Suprapubic skin (tissue), 4 donors: Measurements from ENCODE around the gene OSBPL8. TPM values are rescaled to one million over a fixed set of nuclear protein-coding genes. Genes with fewer than 3 reads are reported as not detected.
"Not testable (repeated sequence)": the region's sequence is repeated elsewhere in the genome, so short reads cannot be mapped to it uniquely, and the experiment has no call there.

Source experiments
- DNase-seq, 2 donors: peaks; one replicate each; pipeline ENCODE4 v3.0.0-alpha.2; 2019; ENCODE audit warnings: low spot score in 2 of 2
- H3K27ac ChIP-seq: fragments of 200-600 bp; sonication (generic); one replicate; pipeline ENCODE4 v1.5.1; 2019
- H3K27me3 ChIP-seq: fragments of 200-600 bp; sonication (generic); one replicate; pipeline ENCODE4 v1.5.1; 2019
- H3K36me3 ChIP-seq: fragments of 200-600 bp; sonication (generic); one replicate; pipeline ENCODE4 v1.5.1; 2019
- H3K4me1 ChIP-seq: fragments of 200-600 bp; sonication (generic); one replicate; pipeline ENCODE4 v1.5.1; 2019
- H3K4me3 ChIP-seq: fragments of 200-600 bp; sonication (generic); one replicate; pipeline ENCODE4 v1.5.1; 2019; ENCODE audit warnings: mild to moderate bottlenecking
- H3K9me3 ChIP-seq: fragments of 200-600 bp; sonication (generic); one replicate; pipeline ENCODE4 v1.5.1; 2019
- CTCF ChIP-seq, 2 donors: fragments of 200-600 bp in 1 of 2; fragments of 450-650 bp in 1 of 2; sonication (generic) in 1 of 2; IDR thresholded peaks; one replicate each; pipeline ENCODE4 v1.5.1; 2016 to 2019; ENCODE audit warnings: antibody characterized with exemption in 2 of 2, mild to moderate bottlenecking in 1 of 2, moderate library complexity in 1 of 2
- EP300 ChIP-seq: sonication (generic); formaldehyde crosslinking; IDR thresholded peaks from one replicate; pipeline ENCODE4 v1.6.1; 2017; ENCODE audit warnings: antibody characterized with exemption
- POLR2A ChIP-seq, 2 donors: fragments of 450-650 bp; IDR thresholded peaks; one replicate each; pipeline ENCODE4 v1.6.1; 2017; ENCODE audit warnings: antibody characterized with exemption in 2 of 2, mild to moderate bottlenecking in 2 of 2, moderate library complexity in 2 of 2
- POLR2AphosphoS5 ChIP-seq, 3 donors: sonication (generic); formaldehyde crosslinking; IDR thresholded peaks; one replicate each; pipeline ENCODE4 v1.6.1; 2017; ENCODE audit warnings: antibody characterized with exemption in 3 of 3
- WGBS: methylation state at CpG from one replicate; pipeline ENCODE4 v1.1.5; 2018; 5-methylcytosine and 5-hydroxymethylcytosine counted together
- total RNA-seq, 4 donors: library from RNA; depleted of rRNA; stranded (reverse); fragments of >200 nt; gene quantifications; one replicate each; pipeline ENCODE4 v1.1.0, GENCODE V29; 2016

OSBPL8 gene
- total RNA-seq, 4 donors from 2014 or later = 73.1 to 116 (median 87.4) TPM

DNA sequence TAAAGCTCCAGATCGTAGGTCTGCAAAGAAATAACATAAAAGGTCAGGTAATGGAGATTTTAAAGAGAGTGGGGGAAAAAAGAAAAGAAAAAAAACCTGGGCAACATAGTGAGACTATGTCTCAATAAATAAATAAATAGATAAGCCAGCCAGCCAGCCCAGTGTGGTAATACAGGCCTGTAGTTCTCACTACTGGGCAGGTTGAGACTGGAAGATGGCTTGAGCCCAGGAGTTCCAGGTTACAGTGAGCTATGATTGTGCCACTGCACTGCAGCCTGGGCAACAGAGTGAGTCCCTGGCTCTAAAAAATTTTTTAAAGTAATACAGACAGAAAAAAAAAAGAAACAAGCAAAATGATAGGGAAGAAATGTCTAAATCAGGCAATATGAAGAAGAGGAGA is 168.1 kb downstream of the OSBPL8 start:
- peaks cover 33% of the 10 kb centered on the region for H3K36me3 ChIP-seq
- no peaks in the 10 kb centered on the region for H3K27me3 ChIP-seq
- H3K9me3 ChIP-seq = no peaks in the 10 kb centered on the region
- WGBS = 84% methylated on average over 1 of the region's 1 CpG
- no peak overlapping the region for H3K27ac ChIP-seq
- H3K4me1 ChIP-seq = peaks cover 17% of the 10 kb centered on the region
- TF ChIP-seq POLR2AphosphoS5 (IDR thresholded peaks at IDR 0.05) (no peak), CTCF (IDR thresholded peaks at IDR 0.05) (no peak), EP300 (no peak), POLR2A (IDR thresholded peaks at IDR 0.05) (no peak)
- no peak overlapping the region for H3K4me3 ChIP-seq
- DNase-seq = no peak

DNA sequence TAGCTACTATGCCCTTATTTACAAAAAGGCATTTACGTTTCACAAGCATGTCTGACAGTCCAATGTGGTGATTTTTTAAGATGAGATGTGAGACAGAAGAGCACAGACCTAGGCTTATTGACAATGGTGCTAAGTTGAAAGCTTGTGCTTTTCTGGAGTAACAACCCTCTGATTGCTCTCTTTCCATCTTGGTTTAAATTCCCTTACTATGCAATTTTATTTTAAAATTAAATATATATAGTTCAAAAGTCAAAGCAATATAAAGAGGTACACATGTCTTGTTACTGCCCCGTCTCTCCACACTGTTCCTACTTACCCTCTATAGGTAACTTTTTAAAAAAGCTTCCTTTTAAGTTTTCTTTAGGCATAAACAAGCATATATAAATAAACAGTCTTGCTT is 172.0 kb downstream of the OSBPL8 start:
- H3K27ac ChIP-seq = no peak overlapping the region
- peaks cover 17% of the 10 kb centered on the region for H3K4me1 ChIP-seq
- no peaks in the 10 kb centered on the region for H3K9me3 ChIP-seq
- TF ChIP-seq POLR2AphosphoS5 (IDR thresholded peaks at IDR 0.05) (no peak), EP300 (no peak), POLR2A (IDR thresholded peaks at IDR 0.05) (no peak), CTCF (IDR thresholded peaks at IDR 0.05) (no peak)
- no peak for DNase-seq
- H3K36me3 ChIP-seq = peaks cover 38% of the 10 kb centered on the region
- no peaks in the 10 kb centered on the region for H3K27me3 ChIP-seq
- no peak overlapping the region for H3K4me3 ChIP-seq
- 93% methylated on average over 2 of the region's 2 CpGs for WGBS

- TF ChIP-seq POLR2A (IDR thresholded peaks at IDR 0.05) = no peak
- TF ChIP-seq POLR2AphosphoS5 (IDR thresholded peaks at IDR 0.05) = no peak
- TF ChIP-seq CTCF (IDR thresholded peaks at IDR 0.05) = no peak
- peaks cover 37% of the 10 kb centered on the region for H3K36me3 ChIP-seq
- H3K9me3 ChIP-seq = no peaks in the 10 kb centered on the region
- no peaks in the 10 kb centered on the region for H3K27me3 ChIP-seq
- H3K4me1 ChIP-seq = peaks cover 3% of the 10 kb centered on the region
- H3K27ac ChIP-seq = no peak overlapping the region
- 48% methylated on average over 2 of the region's 2 CpGs for WGBS
- H3K4me3 ChIP-seq = no peak overlapping the region
- DNase-seq = no peak
These were observed 175.0 kb downstream of the OSBPL8 start for GRCh38 chr12:76384560-76384959.

GRCh38 chr12:76383988-76384387 is 175.6 kb downstream of the OSBPL8 start:
- Histone ChIP-seq H3K9me3 (no peaks in the 10 kb centered on the region), H3K4me1 (no peaks in the 10 kb centered on the region), H3K27ac (no peak overlapping the region), H3K36me3 (peaks cover 37% of the 10 kb centered on the region), H3K27me3 (no peaks in the 10 kb centered on the region), H3K4me3 (no peak overlapping the region)
- WGBS = 98% methylated on average over 3 of the region's 3 CpGs
- TF ChIP-seq POLR2AphosphoS5 (IDR thresholded peaks at IDR 0.05) = no peak
- TF ChIP-seq POLR2A (IDR thresholded peaks at IDR 0.05) = no peak
- no peak for TF ChIP-seq EP300
- TF ChIP-seq CTCF (IDR thresholded peaks at IDR 0.05) = no peak
- no peak for DNase-seq

DNA sequence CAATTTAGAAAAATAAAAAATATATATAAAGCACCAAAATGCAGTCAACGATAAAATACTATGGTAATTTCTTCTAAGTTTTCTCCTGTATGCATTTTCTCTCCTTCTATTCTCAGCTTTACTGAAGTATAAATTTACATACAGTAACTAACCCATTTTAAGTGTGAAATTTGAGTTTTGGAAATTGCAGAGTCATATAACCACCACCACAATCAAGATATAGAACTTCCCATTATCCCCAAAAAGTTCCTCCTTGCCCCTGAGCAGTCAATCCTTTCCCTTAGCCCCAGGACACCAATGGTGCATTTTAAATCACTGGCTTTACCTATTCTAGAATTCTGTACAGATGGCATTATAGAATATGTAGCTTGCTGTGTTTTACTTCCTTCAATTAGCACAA is 180.3 kb downstream of the OSBPL8 start:
- H3K36me3 ChIP-seq = peaks cover 59% of the 10 kb centered on the region
- WGBS = 96% methylated on average over 1 of the region's 1 CpG

DNA sequence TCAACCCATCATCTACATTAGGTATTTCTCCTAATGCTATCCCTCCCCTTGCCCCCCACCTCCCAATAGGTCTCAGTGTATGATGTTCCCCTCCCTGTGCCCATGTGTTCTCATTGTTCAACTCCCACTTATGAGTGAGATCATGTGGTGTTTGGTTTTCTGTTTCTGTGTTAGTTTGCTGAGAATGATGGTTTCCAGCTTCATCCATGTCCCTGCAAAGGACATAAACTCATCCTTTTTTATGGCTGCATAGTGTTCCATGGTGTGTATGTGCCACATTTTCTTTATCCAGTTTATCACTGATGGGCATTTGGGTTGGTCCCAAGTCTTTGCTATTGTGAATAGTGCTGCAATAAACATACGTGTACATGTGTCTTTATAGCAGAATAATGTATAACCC is 182.7 kb downstream of the OSBPL8 start:
- peaks cover 66% of the 10 kb centered on the region for H3K36me3 ChIP-seq
- 91% methylated on average over 1 of the region's 1 CpG for WGBS
- H3K27ac ChIP-seq, H3K9me3 ChIP-seq, H3K4me3 ChIP-seq, H3K4me1 ChIP-seq, H3K27me3 ChIP-seq, DNase-seq: not testable (repeated sequence)

More for the DNA sequence above, 180.3 kb downstream of the OSBPL8 start:
- Histone ChIP-seq H3K4me3 (no peak overlapping the region), H3K9me3 (no peaks in the 10 kb centered on the region), H3K4me1 (no peaks in the 10 kb centered on the region), H3K27ac (no peak overlapping the region), H3K27me3 (no peaks in the 10 kb centered on the region)
- TF ChIP-seq EP300 (no peak), POLR2A (IDR thresholded peaks at IDR 0.05) (no peak), CTCF (IDR thresholded peaks at IDR 0.05) (no peak), POLR2AphosphoS5 (IDR thresholded peaks at IDR 0.05) (no peak)
- no peak for DNase-seq
